Esophagus (tissue), 2 donors: ENCODE measurements around the gene RIMS1. TPM values are rescaled to one million over a fixed set of nuclear protein-coding genes. Genes with fewer than 3 reads are reported as not detected.

ENCODE experiments used
- H3K27ac ChIP-seq, 2 donors: one replicate each; pipeline ENCODE4 v1.5.1; 2013; ENCODE audit warnings: low read depth in 2 of 2, mild to moderate bottlenecking in 2 of 2, inconsistent platforms in 1 of 2, low read length in 1 of 2, moderate library complexity in 1 of 2
- H3K27me3 ChIP-seq, 2 donors: one replicate each; pipeline ENCODE4 v1.6.1; 2013; ENCODE audit warnings: low read length in 2 of 2, control low read depth in 1 of 2, mild to moderate bottlenecking in 1 of 2; ENCODE audit not compliant: insufficient read depth in 2 of 2, control insufficient read depth in 1 of 2
- H3K36me3 ChIP-seq, 2 donors: one replicate each; pipeline ENCODE4 v1.6.1; 2013; ENCODE audit warnings: low read length in 1 of 2; ENCODE audit not compliant: control insufficient read depth in 2 of 2, insufficient read depth in 2 of 2
- H3K4me1 ChIP-seq, 2 donors: one replicate each; pipeline ENCODE4 v1.6.1; 2013; ENCODE audit warnings: low read length in 1 of 2; ENCODE audit not compliant: control insufficient read depth in 2 of 2, insufficient read depth in 2 of 2
- H3K4me3 ChIP-seq, 2 donors: one replicate each; pipeline ENCODE4 v1.5.1; 2013; ENCODE audit warnings: low read length in 2 of 2, mild to moderate bottlenecking in 2 of 2, low read depth in 1 of 2, moderate library complexity in 1 of 2
- H3K9me3 ChIP-seq, 2 donors: one replicate each; pipeline ENCODE4 v1.6.1; 2013; ENCODE audit warnings: mild to moderate bottlenecking in 2 of 2, low read depth in 1 of 2, low read length in 1 of 2, moderate library complexity in 1 of 2; ENCODE audit not compliant: control insufficient read depth in 2 of 2, insufficient read depth in 1 of 2
- WGBS, 2 donors: extraction: QIAGEN DNeasy Blood & Tissue Kit; methylation state at CpG; one replicate each; pipeline ENCODE4 v1.1.7; 2013; 5-methylcytosine and 5-hydroxymethylcytosine counted together
- polyA plus RNA-seq, 2 donors: library from polyadenylated mRNA; stranded (reverse); fragments of 200-250 nt; gene quantifications; one replicate each; pipeline ENCODE4 v1.2.3, GENCODE V29; 2013
- donor health status: healthy with polysubstance abuse.
- donor health status: Bipolar disorder and iron deficiency.

RIMS1 gene
- polyA plus RNA-seq, 2 donors: 0.45 to 1.0 TPM

- H3K4me3 ChIP-seq: no peak overlapping the region
- no peak overlapping the region for H3K27ac ChIP-seq
- H3K4me1 ChIP-seq: no peaks in the 10 kb centered on the region
- H3K27me3 ChIP-seq: peaks cover 0 to 7% of the 10 kb centered on the region in 2 donors
- WGBS, 2 donors: 70 to 77% methylated on average over 3 of the region's 3 CpGs
- H3K36me3 ChIP-seq: no peaks in the 10 kb centered on the region
- H3K9me3 ChIP-seq: no peaks in the 10 kb centered on the region
Measured at GRCh38 chr6:72420409-72420808, 534.1 kb downstream of the RIMS1 start.

- 81 to 87% methylated on average over 3 of the region's 3 CpGs for WGBS, 2 donors
- Histone ChIP-seq H3K4me1 (no peaks in the 10 kb centered on the region), H3K9me3 (no peaks in the 10 kb centered on the region), H3K27ac (no peak overlapping the region), H3K4me3 (no peak overlapping the region), H3K27me3 (peaks cover 0 to 7% of the 10 kb centered on the region in 2 donors), H3K36me3 (no peaks in the 10 kb centered on the region)
Measured at GRCh38 chr6:72421387-72421786, 535.0 kb downstream of the RIMS1 start.

GRCh38 chr6:72422171-72422570 lies 535.8 kb downstream of the RIMS1 start:
- H3K36me3 ChIP-seq: no peaks in the 10 kb centered on the region
- WGBS, 2 donors: 71 to 73% methylated on average over 1 of the region's 1 CpG
- H3K27me3 ChIP-seq: peaks cover 0 to 3% of the 10 kb centered on the region in 2 donors
- H3K4me3 ChIP-seq: no peak overlapping the region
- H3K4me1 ChIP-seq: no peaks in the 10 kb centered on the region
- no peak overlapping the region for H3K27ac ChIP-seq
- H3K9me3 ChIP-seq: no peaks in the 10 kb centered on the region

- Histone ChIP-seq H3K4me3 (no peak overlapping the region), H3K9me3 (no peaks in the 10 kb centered on the region), H3K4me1 (no peaks in the 10 kb centered on the region), H3K27ac (no peak overlapping the region), H3K36me3 (no peaks in the 10 kb centered on the region), H3K27me3 (peaks cover 0 to 3% of the 10 kb centered on the region in 2 donors)
- 34 to 43% methylated on average over 1 of the region's 1 CpG for WGBS, 2 donors
Measured at GRCh38 chr6:72424476-72424875, 538.1 kb downstream of the RIMS1 start.

- Histone ChIP-seq H3K36me3 (no peaks in the 10 kb centered on the region), H3K27ac (no peak overlapping the region), H3K4me1 (no peaks in the 10 kb centered on the region), H3K27me3 (peaks cover 0 to 3% of the 10 kb centered on the region in 2 donors), H3K9me3 (no peaks in the 10 kb centered on the region), H3K4me3 (no peak overlapping the region)
- WGBS, 2 donors: 55 to 64% methylated on average over 4 of the region's 4 CpGs
Measured at GRCh38 chr6:72425003-72425681, 538.8 kb downstream of the RIMS1 start.

GRCh38 chr6:72440611-72441010 lies 554.3 kb downstream of the RIMS1 start:
- no peaks in the 10 kb centered on the region for H3K9me3 ChIP-seq
- WGBS, 2 donors: 89 to 97% methylated on average over 1 of the region's 1 CpG
- H3K4me1 ChIP-seq: no peaks in the 10 kb centered on the region
- no peak overlapping the region for H3K27ac ChIP-seq
- no peak overlapping the region for H3K4me3 ChIP-seq
- H3K36me3 ChIP-seq: no peaks in the 10 kb centered on the region
- peaks cover 0 to 2% of the 10 kb centered on the region in 2 donors for H3K27me3 ChIP-seq

GRCh38 chr6:72446430-72446829 lies 560.1 kb downstream of the RIMS1 start:
- Histone ChIP-seq H3K36me3 (no peaks in the 10 kb centered on the region), H3K9me3 (no peaks in the 10 kb centered on the region), H3K4me3 (no peak overlapping the region), H3K4me1 (no peaks in the 10 kb centered on the region), H3K27me3 (peaks cover 0 to 2% of the 10 kb centered on the region in 2 donors), H3K27ac (no peak overlapping the region)
- 26 to 35% methylated on average over 1 of the region's 1 CpG for WGBS, 2 donors
